PC-3 (cell line): ENCODE measurements around the gene SPTLC3. TPM values are rescaled to one million over a fixed set of nuclear protein-coding genes. Genes with fewer than 3 reads are reported as not detected.

Experiments used
- ATAC-seq: fragments of 200-7000 bp; cut with Tn5 transposase; 2 replicates; pipeline ENCODE4 v1.9.1; 2020; ENCODE audit warnings: mild to moderate bottlenecking, moderate library complexity
- BruUV-seq: library from RNA; stranded (reverse); fragments of 400-500 nt; replicated peaks from 2 replicates; lab custom pipeline; 2021; lab: Mats Ljungman, UMichigan
- CTCF ChIA-PET: fragments of 300-600 bp; sonication (Branson Sonifier 250); formaldehyde crosslinking; loops from one replicate; lab custom pipeline; 2022; ENCODE audit warnings: antibody characterized with exemption; lab: Charles Lee
- POLR2A ChIA-PET: fragments of 300-600 bp; sonication (Branson Sonifier 250); formaldehyde crosslinking; loops from one replicate; lab custom pipeline; 2022; ENCODE audit warnings: antibody characterized with exemption; ENCODE audit not compliant: unreplicated experiment; lab: Charles Lee
- DNase-seq: peaks from one replicate; pipeline ENCODE4 v3.0.0-alpha.2; 2015
- H2AFZ ChIP-seq: fragments of 300-600 bp; sonication (generic); 2 replicates; pipeline ENCODE4 v1.6.0; 2016; ENCODE audit warnings: antibody characterized with exemption, low read length
- H3F3A ChIP-seq: fragments of 300-600 bp; sonication (generic); one replicate; pipeline ENCODE4 v1.6.0; 2017; ENCODE audit warnings: antibody characterized with exemption, low read length, control low read depth, mild to moderate bottlenecking; ENCODE audit not compliant: unreplicated experiment
- H3K27ac ChIP-seq: fragments of 300-600 bp; sonication (generic); 2 replicates; pipeline ENCODE4 v1.5.1; 2016; ENCODE audit warnings: mild to moderate bottlenecking, low read length
- H3K27me3 ChIP-seq: fragments of 300-600 bp; sonication (generic); 2 replicates; pipeline ENCODE4 v1.6.1; 2016; ENCODE audit warnings: low read length, mixed read lengths
- H3K36me3 ChIP-seq: fragments of 300-600 bp; sonication (generic); 2 replicates; pipeline ENCODE4 v1.6.1; 2016; ENCODE audit warnings: low read depth, mixed run types, low read length, mixed read lengths
- H3K4me1 ChIP-seq: fragments of 300-600 bp; sonication (generic); 2 replicates; pipeline ENCODE4 v1.5.1; 2016; ENCODE audit warnings: low read length; ENCODE audit not compliant: insufficient read depth
- H3K4me2 ChIP-seq: fragments of 300-600 bp; sonication (generic); 2 replicates; pipeline ENCODE4 v1.6.0; 2016; ENCODE audit warnings: low read length
- H3K4me3 ChIP-seq: fragments of 300-600 bp; sonication (generic); 2 replicates; pipeline ENCODE4 v1.5.1; 2016; ENCODE audit warnings: mild to moderate bottlenecking, low read length, mixed read lengths
- H3K79me2 ChIP-seq: fragments of 300-600 bp; sonication (generic); 2 replicates; pipeline ENCODE4 v1.6.1; 2017; ENCODE audit warnings: low read length, mixed read lengths
- H3K9ac ChIP-seq: fragments of 300-600 bp; sonication (generic); 2 replicates; pipeline ENCODE4 v1.6.0; 2016; ENCODE audit warnings: mild to moderate bottlenecking, low read length
- H3K9me2 ChIP-seq: fragments of 300-600 bp; sonication (generic); replicated peaks from 2 replicates; pipeline ENCODE4 v1.6.1; 2016; ENCODE audit warnings: mixed run types, low read length, mixed read lengths
- H3K9me3 ChIP-seq: fragments of 300-600 bp; sonication (generic); 2 replicates; pipeline ENCODE4 v1.6.1; 2016; ENCODE audit warnings: low read length, mixed read lengths
- H4K20me1 ChIP-seq: fragments of 300-600 bp; sonication (generic); 2 replicates; pipeline ENCODE4 v1.6.1; 2016; ENCODE audit warnings: low read length, mixed read lengths
- EZH2 ChIP-seq: fragments of 300-600 bp; sonication (generic); IDR thresholded peaks from one replicate; pipeline ENCODE4 v1.6.1; 2017; ENCODE audit warnings: antibody characterized with exemption, mild to moderate bottlenecking, low read length; ENCODE audit not compliant: unreplicated experiment
- EZH2phosphoT487 ChIP-seq: fragments of 300-600 bp; sonication (generic); IDR thresholded peaks from 2 replicates; pipeline ENCODE4 v1.6.1; 2018; ENCODE audit warnings: mild to moderate bottlenecking, antibody characterized with exemption, low read length, borderline replicate concordance
- intact Hi-C: fragments of 100-400 bp; cut with micrococcal nuclease; formaldehyde crosslinking; loops from 2 replicates; pipeline ENCODE4 v1.9.0; 2023
- total RNA-seq: library from RNA; depleted of rRNA; stranded (reverse); fragments of >200 nt; gene quantifications from 2 replicates; pipeline ENCODE4 v1.2.3, GENCODE V29; 2014
- TF ChIP-seq, protein P1 (sequence below): fragments of 300-600 bp; sonication (generic); conservative IDR thresholded peaks from 2 replicates; pipeline ENCODE4 v1.5.1; 2017; ENCODE audit warnings: antibody characterized with exemption, low read depth, mild to moderate bottlenecking, low read length

Gene SPTLC3
- total RNA-seq, 1 experiment from 2014 or later, result 16.3 TPM

- H3K4me2 ChIP-seq, result no peak overlapping the region
- H3K36me3 ChIP-seq, result peaks cover 3% of the 10 kb centered on the region; the same call in 1 of the 2 replicates
- no peaks in the 10 kb centered on the region for H3K9me2 ChIP-seq
- no peak for ATAC-seq
- BruUV-seq, result no TSS peak
- H3K79me2 ChIP-seq, result no peaks in the 10 kb centered on the region
- H3K27me3 ChIP-seq, result no peaks in the 10 kb centered on the region
- no peak for DNase-seq
- H3K9me3 ChIP-seq, result no peaks in the 10 kb centered on the region
- no peak for TF ChIP-seq EZH2phosphoT487
- TF ChIP-seq, protein P1, sequence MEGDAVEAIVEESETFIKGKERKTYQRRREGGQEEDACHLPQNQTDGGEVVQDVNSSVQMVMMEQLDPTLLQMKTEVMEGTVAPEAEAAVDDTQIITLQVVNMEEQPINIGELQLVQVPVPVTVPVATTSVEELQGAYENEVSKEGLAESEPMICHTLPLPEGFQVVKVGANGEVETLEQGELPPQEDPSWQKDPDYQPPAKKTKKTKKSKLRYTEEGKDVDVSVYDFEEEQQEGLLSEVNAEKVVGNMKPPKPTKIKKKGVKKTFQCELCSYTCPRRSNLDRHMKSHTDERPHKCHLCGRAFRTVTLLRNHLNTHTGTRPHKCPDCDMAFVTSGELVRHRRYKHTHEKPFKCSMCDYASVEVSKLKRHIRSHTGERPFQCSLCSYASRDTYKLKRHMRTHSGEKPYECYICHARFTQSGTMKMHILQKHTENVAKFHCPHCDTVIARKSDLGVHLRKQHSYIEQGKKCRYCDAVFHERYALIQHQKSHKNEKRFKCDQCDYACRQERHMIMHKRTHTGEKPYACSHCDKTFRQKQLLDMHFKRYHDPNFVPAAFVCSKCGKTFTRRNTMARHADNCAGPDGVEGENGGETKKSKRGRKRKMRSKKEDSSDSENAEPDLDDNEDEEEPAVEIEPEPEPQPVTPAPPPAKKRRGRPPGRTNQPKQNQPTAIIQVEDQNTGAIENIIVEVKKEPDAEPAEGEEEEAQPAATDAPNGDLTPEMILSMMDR, result no peak
- TF ChIP-seq EZH2, result no peak
- no peak overlapping the region for H3K4me3 ChIP-seq
- no peak overlapping the region for H3K27ac ChIP-seq
- POLR2A ChIA-PET, result no interaction called here
- H3K9ac ChIP-seq, result no peak overlapping the region
- H4K20me1 ChIP-seq, result no peaks in the 10 kb centered on the region
- intact Hi-C loops, result no loop called here
- CTCF ChIA-PET, result no interaction called here
- no peak overlapping the region for H2AFZ ChIP-seq
- H3K4me1 ChIP-seq, result no peaks in the 10 kb centered on the region
- H3F3A ChIP-seq, result no peaks in the 10 kb centered on the region
Measured at GRCh38 chr20:13130707-13131103, 121.9 kb downstream of the SPTLC3 start.

GRCh38 chr20:13131688-13132087, 122.9 kb downstream of the SPTLC3 start:
- Histone ChIP-seq H4K20me1 (no peaks in the 10 kb centered on the region), H3K9me2 (no peaks in the 10 kb centered on the region), H3K4me1 (no peaks in the 10 kb centered on the region), H3K36me3 (peaks cover 3% of the 10 kb centered on the region; the same call in 1 of the 2 replicates), H3K4me2 (no peak overlapping the region), H3K27me3 (no peaks in the 10 kb centered on the region), H3K79me2 (no peaks in the 10 kb centered on the region), H3K9ac (no peak overlapping the region), H3K4me3 (no peak overlapping the region), H3F3A (no peaks in the 10 kb centered on the region), H2AFZ (no peak overlapping the region), H3K9me3 (no peaks in the 10 kb centered on the region), H3K27ac (no peak overlapping the region)
- intact Hi-C loops, result no loop called here
- ChIA-PET CTCF (no interaction called here), POLR2A (no interaction called here)
- no peak for ATAC-seq
- BruUV-seq, result no TSS peak
- DNase-seq, result no peak
- TF ChIP-seq EZH2 (no peak), EZH2phosphoT487 (no peak)
- TF ChIP-seq, protein P1, result no peak

GRCh38 chr20:13139459-13140150, 130.8 kb downstream of the SPTLC3 start:
- ATAC-seq, result no peak
- H3K9me2 ChIP-seq, result no peaks in the 10 kb centered on the region
- no peaks in the 10 kb centered on the region for H3K36me3 ChIP-seq
- H3F3A ChIP-seq, result no peaks in the 10 kb centered on the region
- no TSS peak for BruUV-seq
- H3K9me3 ChIP-seq, result no peaks in the 10 kb centered on the region
- intact Hi-C loops, result no loop called here
- no peaks in the 10 kb centered on the region for H4K20me1 ChIP-seq
- no peaks in the 10 kb centered on the region for H3K79me2 ChIP-seq
- no peak overlapping the region for H3K4me2 ChIP-seq
- no peaks in the 10 kb centered on the region for H3K4me1 ChIP-seq
- no peak overlapping the region for H2AFZ ChIP-seq
- H3K4me3 ChIP-seq, result no peak overlapping the region
- ChIA-PET CTCF (no interaction called here), POLR2A (no interaction called here)
- DNase-seq, result no peak
- TF ChIP-seq, protein P1, result no peak
- TF ChIP-seq EZH2 (no peak), EZH2phosphoT487 (no peak)
- H3K27ac ChIP-seq, result no peak overlapping the region
- H3K27me3 ChIP-seq, result no peaks in the 10 kb centered on the region
- no peak overlapping the region for H3K9ac ChIP-seq
